Amygdala (tissue), 56 donors: ENCODE measurements around the gene SLC1A6.
"Not testable (repeated sequence)": the region's sequence is repeated elsewhere in the genome, so short reads cannot be mapped to it uniquely, and the experiment has no call there.

Experiments used
- DNase-seq, 56 donors: peaks; one replicate each; lab custom pipeline; 2025; lab: John Stamatoyannopoulos, UW

SLC1A6 gene

DNA sequence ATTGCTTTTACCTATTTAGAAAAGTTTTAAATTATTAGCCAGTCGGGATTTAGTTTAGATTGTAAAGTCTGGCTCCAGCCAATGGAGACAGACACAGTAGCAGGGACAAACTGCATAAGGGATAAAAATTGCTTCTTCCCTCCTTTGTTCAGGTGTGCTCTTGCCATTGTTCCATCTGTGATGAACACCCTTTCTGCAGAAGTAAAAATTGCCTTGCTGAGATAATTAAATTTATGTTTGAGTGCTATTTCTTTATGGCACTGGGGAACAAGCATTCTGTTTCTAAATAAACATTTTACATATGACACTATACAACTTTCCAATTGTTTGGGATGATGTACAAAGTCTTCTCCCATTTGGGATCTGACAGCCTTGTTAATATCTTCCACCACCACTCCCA is 20.4 kb downstream of the SLC1A6 start:
- no peak for DNase-seq

DNA sequence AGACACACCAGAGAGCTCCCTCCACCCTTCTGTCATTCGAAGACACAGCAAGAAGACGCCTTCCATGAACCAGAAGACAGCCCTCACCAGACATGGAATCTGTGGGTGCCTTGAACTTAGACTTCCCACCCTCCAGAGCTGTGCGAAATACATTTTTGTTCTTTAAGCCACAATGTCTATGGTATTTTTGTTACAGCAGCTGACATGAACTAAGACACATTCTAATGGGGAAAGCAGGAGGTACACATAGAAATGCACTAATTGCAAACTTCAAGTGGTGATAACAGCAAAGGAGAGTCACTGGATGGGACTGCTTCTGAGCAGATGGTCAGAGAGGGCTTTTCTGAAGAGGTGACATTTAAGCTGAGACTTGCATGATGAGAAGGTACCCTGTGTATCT is 22.2 kb downstream of the SLC1A6 start:
- no peak for DNase-seq

DNA sequence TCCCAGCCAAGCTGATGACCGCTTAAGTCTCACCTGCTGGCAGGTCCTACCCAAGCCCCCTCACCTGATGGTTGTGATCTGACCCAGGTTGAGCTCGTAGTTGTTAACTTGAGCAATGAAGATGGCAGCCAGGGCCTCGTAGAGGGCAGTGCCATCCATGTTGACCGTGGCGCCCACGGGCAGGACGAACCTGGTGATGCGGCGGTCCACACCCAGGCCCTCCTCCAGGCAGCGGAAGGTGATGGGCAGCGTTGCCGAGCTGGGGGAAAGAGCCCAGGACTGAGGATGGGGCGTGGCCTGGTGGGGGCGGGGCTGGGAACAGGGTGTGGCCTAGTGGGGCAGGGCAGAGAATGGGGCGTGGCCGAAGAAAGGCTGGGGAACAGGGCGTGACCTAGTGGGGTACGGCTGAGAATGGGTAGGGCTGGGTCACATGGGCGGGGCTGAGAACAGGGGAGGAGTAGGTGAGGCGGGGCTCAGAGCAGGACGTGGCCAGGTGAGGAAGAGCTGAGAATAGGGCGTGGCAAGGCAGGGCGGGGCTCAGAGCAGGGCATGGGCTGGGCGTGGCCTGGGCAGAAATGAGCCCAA is 25.5 kb downstream of the SLC1A6 start:
- no peak for DNase-seq

DNA sequence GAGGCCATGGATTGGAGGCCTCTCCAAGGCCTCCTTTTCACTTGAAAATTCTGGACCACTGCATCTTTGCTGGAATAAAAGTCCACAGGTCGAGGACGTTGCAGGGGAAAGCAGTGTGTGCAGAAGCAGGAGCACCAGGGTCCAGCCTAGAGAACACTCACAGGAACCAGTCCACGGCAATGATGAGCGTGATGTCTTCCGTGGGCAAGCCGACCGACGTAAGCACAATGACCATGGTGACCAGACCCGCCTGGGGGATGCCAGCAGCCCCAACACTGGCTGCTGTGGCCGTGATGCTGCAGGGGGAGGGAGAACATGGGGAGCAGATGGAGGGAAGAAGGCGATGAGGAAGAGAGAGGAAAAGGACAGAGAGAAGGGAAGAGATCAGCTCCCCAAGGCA is 26.9 kb downstream of the SLC1A6 start:
- DNase-seq, result no peak

DNA sequence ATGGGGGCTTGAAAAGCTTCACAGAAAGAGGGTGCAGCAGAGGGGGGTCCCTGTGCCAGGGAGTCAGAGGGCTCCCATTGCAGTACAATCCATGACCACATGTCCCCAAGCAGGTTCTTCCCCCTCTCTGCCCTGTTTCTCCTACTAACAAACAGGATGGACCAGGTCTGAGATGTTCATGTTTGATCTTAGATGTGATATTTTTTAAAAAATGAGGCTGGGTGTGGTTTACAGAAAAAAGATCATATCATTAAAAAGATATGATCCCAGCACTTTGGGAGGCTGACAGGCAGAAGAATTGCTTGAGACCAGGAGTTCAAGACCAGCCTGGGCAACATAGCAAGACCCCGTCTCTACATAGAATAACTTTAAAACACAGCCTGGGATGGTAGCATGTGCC is 29.2 kb downstream of the SLC1A6 start:
- no peak for DNase-seq

DNA sequence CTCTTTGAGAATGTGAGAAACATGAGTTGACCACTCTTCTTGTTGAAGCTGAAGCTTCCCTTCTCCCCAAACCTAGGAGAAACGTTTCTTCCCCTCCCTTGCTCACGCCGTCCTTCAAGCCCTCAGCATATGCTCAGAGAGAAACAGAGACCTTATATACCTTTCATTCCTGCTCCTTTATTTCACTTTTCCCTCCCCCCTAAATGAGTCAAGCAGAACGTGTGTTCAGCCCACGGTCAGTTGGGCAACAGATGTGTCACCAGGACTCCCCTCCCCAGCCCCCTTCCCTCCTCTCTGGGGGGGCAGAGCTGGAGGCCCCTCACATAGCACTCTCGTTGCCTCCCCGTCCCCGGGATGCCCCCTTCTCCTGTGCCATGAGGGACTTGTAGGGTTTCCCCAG is 29.8 kb downstream of the SLC1A6 start:
- DNase-seq, result no peak

DNA sequence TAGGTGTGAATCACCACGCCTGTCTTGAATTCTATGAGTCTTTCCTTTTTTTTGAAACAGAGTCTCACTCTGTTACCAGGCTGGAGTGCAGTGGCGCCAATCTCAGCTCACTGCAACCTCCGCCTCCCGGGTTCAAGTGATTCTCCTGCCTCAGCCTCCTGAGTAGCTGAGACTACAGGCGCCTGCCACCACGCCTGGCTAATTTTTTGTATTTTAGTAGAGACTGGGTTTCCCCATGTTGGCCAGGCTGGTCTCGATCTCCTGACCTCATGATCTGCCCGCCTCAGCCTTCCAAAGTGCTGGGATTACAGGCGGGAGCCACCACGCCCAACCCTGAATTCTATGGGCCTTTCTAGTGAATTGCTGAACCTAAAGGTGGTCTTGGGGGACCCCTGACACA is 30.3 kb downstream of the SLC1A6 start:
- DNase-seq, result not testable (repeated sequence)

DNA sequence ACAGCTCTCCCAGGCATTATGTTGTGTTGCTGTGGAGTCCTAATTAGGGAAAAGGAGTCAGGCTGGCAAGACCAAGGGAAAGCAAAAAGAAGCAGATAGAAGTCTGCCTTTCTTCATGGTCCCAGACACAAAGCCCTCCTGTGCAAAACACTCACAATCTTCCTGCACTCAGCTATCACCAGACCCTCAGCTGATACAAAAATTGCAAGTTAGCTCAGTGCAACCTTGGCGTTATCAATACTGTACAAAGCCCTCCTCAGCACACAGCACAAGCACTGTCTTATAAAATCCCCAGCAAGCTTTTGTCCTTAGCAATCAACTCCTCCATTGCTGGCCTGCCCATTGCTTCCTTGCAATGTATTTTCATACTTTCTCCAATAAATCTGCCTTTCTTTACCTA is 35.2 kb downstream of the SLC1A6 start:
- DNase-seq, result no peak

DNA sequence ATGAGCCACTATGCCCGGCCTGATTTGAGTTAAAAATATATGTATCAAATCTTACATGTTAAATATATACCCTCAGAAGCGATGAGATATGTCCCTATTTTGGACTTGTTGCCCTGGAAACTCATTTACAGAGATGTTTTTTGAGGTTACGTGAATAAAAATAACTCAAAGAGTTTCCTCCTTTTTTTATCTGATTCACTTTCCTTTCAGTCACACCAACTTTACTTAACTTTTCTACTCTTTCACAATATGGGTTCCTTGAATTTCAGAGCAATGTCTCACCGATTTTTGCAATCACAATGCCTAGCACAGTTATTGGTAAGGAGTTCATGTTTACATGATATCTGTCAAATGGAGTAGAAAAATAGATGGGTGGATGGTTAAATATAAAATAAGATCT is 36.1 kb downstream of the SLC1A6 start:
- no peak for DNase-seq

DNA sequence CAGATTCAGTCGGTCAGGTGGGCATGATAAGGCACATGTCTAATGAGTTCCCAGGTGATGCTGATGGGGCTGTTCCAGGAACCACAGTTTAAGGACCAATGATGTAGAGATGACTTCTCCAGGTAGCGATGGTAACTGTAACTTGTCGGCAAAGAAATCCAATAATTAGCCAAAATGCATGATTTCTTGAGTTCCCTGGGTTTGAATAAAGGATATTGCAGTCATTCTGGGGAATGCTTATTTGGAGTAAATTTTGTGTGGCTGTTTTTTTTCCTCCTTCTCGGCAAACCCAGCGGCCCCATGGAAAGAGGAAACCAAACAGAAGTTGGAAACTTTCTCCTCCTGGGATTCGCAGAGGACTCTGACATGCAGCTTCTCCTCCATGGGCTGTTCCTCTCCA is 38.5 kb downstream of the SLC1A6 start, which contains the start of gene OR7C2:
Gene OR7C2 (plus strand): TSS at position 301 of the 400 bp plus-strand sequence. CDS start 0 bp downstream, at position 301.
- no peak for DNase-seq

DNA sequence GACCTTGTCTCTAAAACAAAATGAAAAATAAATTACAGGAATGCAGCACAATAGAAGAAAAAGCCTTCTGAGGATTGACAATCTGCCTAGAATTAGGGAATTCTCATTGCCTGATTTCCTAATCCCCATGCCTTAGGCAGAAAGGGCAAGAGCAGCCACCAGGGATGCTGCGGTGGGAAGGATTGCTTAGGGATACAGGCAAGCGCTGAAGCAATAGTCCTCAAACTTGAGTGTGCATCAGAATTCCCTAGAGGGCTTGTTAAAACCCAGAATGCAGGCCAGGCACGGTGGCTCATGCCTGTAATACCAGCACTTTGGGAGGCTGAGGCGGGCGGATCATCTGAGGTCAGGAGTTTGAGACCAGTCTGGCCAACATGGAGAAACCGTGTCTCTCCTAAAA is 39.4 kb downstream of the SLC1A6 start:
- no peak for DNase-seq

DNA sequence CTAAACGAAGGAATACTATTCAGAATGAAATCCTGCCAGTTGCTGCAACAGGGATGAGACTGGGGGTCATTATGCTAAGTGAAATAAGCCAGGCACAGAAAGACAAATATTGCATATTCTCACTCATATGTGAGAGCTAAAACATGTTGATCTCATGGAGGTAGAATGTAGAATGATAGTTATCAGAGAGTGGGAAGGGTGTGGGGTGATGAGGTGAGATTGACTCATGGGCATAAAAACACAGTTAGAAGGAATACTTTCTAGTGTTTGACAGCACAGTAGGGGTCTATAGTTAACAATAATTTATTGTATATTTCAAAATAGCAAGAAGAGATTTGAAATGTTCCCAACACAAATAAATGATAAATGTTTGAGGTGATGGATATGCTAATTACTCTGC is 46.2 kb downstream of the SLC1A6 start:
- DNase-seq, result no peak

DNA sequence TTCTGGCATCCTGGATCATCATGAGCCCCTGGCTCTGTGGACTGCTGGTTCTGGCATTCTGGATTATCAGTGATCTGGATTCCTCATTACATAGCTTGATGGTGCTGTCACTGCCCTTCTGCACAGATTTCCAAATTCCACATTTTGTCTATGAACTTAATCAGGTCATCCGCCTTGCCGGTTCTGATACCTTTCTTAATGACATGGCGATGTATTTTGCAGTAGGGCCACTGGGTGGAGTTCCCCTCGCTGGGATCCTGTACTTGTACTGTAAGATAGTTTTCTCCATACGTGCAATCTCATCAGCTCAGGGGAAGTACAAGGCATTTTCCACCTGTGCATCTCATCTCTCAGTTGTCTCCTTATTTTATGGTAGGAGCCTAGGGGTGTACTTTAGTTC is 62.8 kb downstream of the SLC1A6 start:
- no peak for DNase-seq

DNA sequence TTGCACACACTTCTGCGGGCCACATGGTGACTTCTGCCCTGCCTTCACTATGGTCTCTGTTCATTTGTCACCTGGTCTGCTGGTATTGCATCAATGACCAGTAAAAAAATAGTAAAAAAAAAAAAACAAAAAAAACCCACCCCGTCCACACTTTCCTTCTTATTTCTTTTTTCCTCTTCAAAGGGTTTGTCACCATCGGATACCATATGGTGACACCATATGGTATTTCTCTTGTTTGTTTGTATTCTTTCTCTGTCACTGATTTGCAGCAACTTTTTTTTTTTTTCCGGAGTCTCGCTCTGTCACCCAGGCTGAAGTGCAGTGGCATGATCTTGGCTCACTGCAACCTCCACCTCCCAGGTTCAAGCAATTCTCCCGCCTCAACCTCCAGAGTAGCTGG is 64.5 kb downstream of the SLC1A6 start:
- no peak for DNase-seq

DNA sequence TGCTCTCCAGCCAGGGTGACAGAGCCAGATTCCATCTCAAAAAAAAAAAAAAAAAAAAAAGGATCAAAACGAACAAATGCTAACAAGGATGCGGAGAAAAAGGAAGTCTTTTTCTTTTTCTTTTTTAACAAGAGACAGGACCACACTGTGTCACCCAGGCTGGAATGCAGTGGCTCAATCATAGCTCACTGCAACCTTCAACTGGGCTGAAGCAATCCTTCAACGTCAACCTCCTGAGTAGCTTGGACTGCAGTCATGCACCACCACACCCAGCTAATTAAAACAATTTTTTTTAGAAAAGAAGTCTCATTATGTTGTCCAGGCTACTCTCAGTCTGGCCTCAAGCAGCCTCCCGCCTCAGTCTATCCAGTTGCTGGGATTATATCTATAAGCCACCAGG is 73.0 kb downstream of the SLC1A6 start:
- no peak for DNase-seq

DNA sequence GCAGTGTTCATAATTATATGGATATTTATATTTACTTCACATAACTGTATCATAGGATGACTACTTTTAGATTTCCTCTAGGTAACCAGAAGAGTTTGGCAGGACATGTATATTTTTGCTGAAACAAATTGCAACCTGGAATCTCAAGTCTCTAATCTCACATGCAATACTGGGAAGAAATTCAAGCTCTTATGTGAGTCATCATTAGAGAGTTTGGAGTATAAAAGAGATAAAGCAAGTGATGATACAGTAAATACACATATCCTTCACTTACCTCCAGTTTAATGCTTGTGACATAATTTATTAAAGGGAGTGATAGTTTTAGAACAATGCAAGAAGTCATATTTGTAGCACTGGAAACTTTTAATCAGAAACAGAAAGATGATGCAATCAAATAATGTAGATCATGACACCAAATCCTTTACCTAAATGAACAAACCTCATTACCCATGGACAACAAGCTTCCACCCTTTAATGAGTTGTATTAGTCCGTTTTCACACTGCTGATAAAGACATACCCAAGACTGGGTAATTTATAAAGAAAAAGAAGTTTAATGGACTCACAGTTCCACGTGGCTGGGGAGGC is 77.9 kb downstream of the SLC1A6 start:
- DNase-seq, result no peak
